T-cell (primary cell): ENCODE data around the gene FZD10. TPM values are rescaled to one million over a fixed set of nuclear protein-coding genes. Genes with fewer than 3 reads are reported as not detected.
A peak's percentile ranks its signal among the peaks of the same experiment; 100 is the strongest.

Source experiments
- ATAC-seq, 4 experiments: fragments of 200-7000 bp in 3 of 4; fragments of 150-1000 bp in 1 of 4; cut with Tn5 transposase; replicated peaks in 1 of 4; 1 replicate in 3 of 4; 2 replicates in 1 of 4; pipeline ENCODE4 v1.10.0; 2021; ENCODE audit warnings: moderate library complexity in 3 of 4, mild to moderate bottlenecking in 2 of 4, moderate number of reproducible peaks in 1 of 4
- CTCF ChIA-PET, 2 donors: fragments of 300-600 bp; sonication (Branson Sonifier 250); formaldehyde crosslinking; loops; one replicate each; lab custom pipeline; 2022; ENCODE audit warnings: antibody characterized with exemption in 2 of 2; lab: Charles Lee
- POLR2A ChIA-PET, 2 donors: fragments of 300-600 bp; sonication (Branson Sonifier 250); formaldehyde crosslinking; loops; one replicate each; lab custom pipeline; 2022; ENCODE audit warnings: antibody characterized with exemption in 2 of 2; lab: Charles Lee
- DNase-seq, 35 experiments: peaks; one replicate each; pipeline versions ENCODE4 v3.0.0 to v3.0.0-alpha.2; 2013 to 2023
- H3K27ac ChIP-seq: one replicate; pipeline ENCODE4 v1.5.1; 2013; ENCODE audit warnings: low read length
- H3K27me3 ChIP-seq, 2 experiments: replicated peaks in 1 of 2; 1 replicate in 1 of 2; 2 replicates in 1 of 2; pipeline versions ENCODE4 v1.6.1 to v1.7.0; 2013; ENCODE audit warnings: low read length in 1 of 2, mixed read lengths in 1 of 2; ENCODE audit not compliant: control insufficient read depth in 2 of 2, insufficient read depth in 2 of 2; ENCODE audit errors: extremely low read depth in 1 of 2
- H3K36me3 ChIP-seq, 2 donors: 1 replicate in 1 of 2; 2 replicates in 1 of 2; pipeline versions ENCODE4 v1.6.1 to v1.7.0; 2013; ENCODE audit warnings: low read length in 1 of 2; ENCODE audit not compliant: control insufficient read depth in 2 of 2, insufficient read depth in 1 of 2; ENCODE audit errors: extremely low read depth in 1 of 2
- H3K4me1 ChIP-seq, 2 experiments: 1 replicate in 1 of 2; 2 replicates in 1 of 2; pipeline versions ENCODE4 v1.6.1 to v1.7.0; 2013; ENCODE audit warnings: low read length in 2 of 2, mixed read lengths in 1 of 2; ENCODE audit not compliant: insufficient read depth in 2 of 2, control insufficient read depth in 1 of 2; ENCODE audit errors: extremely low read depth in 1 of 2
- H3K4me3 ChIP-seq, 2 donors: 1 replicate in 1 of 2; 2 replicates in 1 of 2; pipeline versions ENCODE4 v1.5.1 to v1.7.0; 2013; ENCODE audit warnings: mild to moderate bottlenecking in 2 of 2, low read length in 1 of 2, moderate library complexity in 1 of 2; ENCODE audit not compliant: control insufficient read depth in 1 of 2; ENCODE audit errors: extremely low read depth in 1 of 2
- H3K9me3 ChIP-seq: 2 replicates; pipeline ENCODE4 v1.7.0; 2013
- H3K27ac Mint-ChIP-seq, 2 donors: one replicate each; pipeline ENCODE4 v1.8.0; 2020 to 2021; ENCODE audit warnings: mild to moderate bottlenecking in 2 of 2, mixed read lengths in 2 of 2
- H3K27me3 Mint-ChIP-seq, 2 donors: one replicate each; pipeline ENCODE4 v1.8.0; 2021 to 2022; ENCODE audit warnings: mixed read lengths in 2 of 2
- H3K36me3 Mint-ChIP-seq: one replicate; pipeline ENCODE4 v1.8.0; 2021; ENCODE audit warnings: mixed read lengths
- H3K4me1 Mint-ChIP-seq, 3 donors: one replicate each; pipeline ENCODE4 v1.8.0; 2020 to 2022; ENCODE audit warnings: mixed read lengths in 3 of 3, mild to moderate bottlenecking in 1 of 3
- H3K4me3 Mint-ChIP-seq, 3 donors: one replicate each; pipeline ENCODE4 v1.8.0; 2020 to 2022; ENCODE audit warnings: mild to moderate bottlenecking in 3 of 3, mixed read lengths in 3 of 3, moderate library complexity in 3 of 3
- H3K9me3 Mint-ChIP-seq, 3 donors: one replicate each; pipeline ENCODE4 v1.8.0; 2020 to 2022; ENCODE audit warnings: mixed read lengths in 3 of 3
- WGBS: methylation state at CpG from one replicate; pipeline ENCODE4 v1.1.5; 2013; ENCODE audit warnings: missing lambda C conversion rate; ENCODE audit not compliant: insufficient coverage; 5-methylcytosine and 5-hydroxymethylcytosine counted together
- total RNA-seq, 35 experiments: library from RNA in 6 of 35; stranded (reverse) in 6 of 35; fragments of 120-200 nt in 1 of 35; gene quantifications; one replicate each; pipeline versions ENCODE4 v1.2.1 to v1.2.4 and lab custom pipeline; 2013 to 2026

FZD10 gene
- total RNA-seq, 5 donors from 2014 or later (not counting 1 experiment from before 2014, with no cell fraction given), result not detected

DNA sequence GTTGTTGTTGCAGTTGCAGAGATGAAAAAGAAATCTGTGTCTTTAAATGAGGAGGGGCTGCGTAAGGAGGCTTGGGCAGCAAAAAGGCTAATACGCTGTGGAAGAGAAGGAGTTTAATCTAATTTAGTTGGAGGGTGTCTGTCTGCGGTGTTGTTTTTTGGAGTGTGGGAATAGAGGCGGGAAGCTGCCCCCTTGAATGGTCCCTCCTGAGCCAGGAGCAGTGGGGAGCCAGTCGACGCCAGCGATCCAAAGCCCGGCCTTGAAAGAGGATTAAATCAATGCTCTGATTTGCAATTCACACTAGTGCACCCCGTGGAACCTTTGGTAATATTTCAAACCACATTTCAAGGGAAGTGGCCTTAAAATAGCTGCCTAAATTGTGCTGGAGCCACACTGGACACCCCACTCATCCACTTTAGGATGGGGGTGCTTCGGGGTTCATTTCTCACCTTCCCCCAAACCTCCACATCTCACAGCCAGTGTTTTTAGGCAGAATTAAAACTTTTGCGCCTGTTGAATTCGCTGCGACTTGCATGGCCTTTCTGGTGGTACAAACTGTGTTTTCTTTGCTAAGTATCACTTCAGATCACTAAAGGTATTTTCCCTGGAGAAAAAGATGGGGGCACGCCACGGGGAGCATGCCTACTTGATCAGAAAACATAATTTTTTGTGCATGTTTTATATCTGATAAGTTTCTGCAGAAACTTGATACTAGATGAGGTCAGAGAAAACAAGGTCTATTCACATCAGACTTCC lies 4.1 kb upstream of the FZD10 start:
- WGBS, result 29% methylated on average over 7 of the region's 15 CpGs
- Histone ChIP-seq H3K4me1 (peaks cover 0 to 15% of the 10 kb centered on the region in 2 experiments), H3K27me3 (peaks cover 10 to 51% of the 10 kb centered on the region in 2 experiments), H3K9me3 (no peaks in the 10 kb centered on the region), H3K4me3 (no peak overlapping the region), H3K27ac (no peak overlapping the region), H3K36me3 (no peaks in the 10 kb centered on the region)
- Mint-ChIP-seq H3K9me3 (no peaks in the 10 kb centered on the region), H3K27me3 (peaks cover 34 to 42% of the 10 kb centered on the region in 2 donors), H3K27ac (no peak overlapping the region), H3K4me1 (peaks cover 0 to 2% (median 2%) of the 10 kb centered on the region in 3 donors), H3K36me3 (no peaks in the 10 kb centered on the region), H3K4me3 (no peak overlapping the region)
- no peak for DNase-seq
- CTCF ChIA-PET, result no interaction called here
- ATAC-seq, result no peak
- POLR2A ChIA-PET, result no interaction called here

DNA sequence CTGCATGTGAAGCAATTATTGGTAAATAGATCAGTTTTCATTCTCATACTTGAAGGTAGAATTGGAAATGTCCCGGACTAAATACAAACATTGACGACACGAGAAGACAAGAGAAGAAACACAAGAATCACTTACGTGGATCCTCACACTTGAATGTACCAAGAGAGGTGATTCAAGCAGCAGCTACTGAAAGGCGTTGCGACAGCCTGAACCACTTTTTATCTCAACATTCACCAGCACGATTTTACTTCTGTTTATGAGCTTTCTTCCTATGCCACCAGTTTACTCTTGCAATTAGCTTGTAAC lies 3.6 kb upstream of the FZD10 start:
- H3K4me3 Mint-ChIP-seq, result no peak overlapping the region
- Histone ChIP-seq H3K9me3 (no peaks in the 10 kb centered on the region), H3K4me1 (peaks cover 0 to 15% of the 10 kb centered on the region in 2 experiments), H3K4me3 (no peak overlapping the region), H3K27me3 (peaks cover 10 to 55% of the 10 kb centered on the region in 2 experiments), H3K36me3 (no peaks in the 10 kb centered on the region), H3K27ac (no peak overlapping the region)
- H3K27ac Mint-ChIP-seq, result no peak overlapping the region
- no peaks in the 10 kb centered on the region for H3K36me3 Mint-ChIP-seq
- ChIA-PET POLR2A (no interaction called here), CTCF (no interaction called here)
- H3K9me3 Mint-ChIP-seq, result no peaks in the 10 kb centered on the region
- no peak for DNase-seq
- peaks cover 0 to 4% (median 4%) of the 10 kb centered on the region in 3 donors for H3K4me1 Mint-ChIP-seq
- peaks cover 38 to 44% of the 10 kb centered on the region in 2 donors for H3K27me3 Mint-ChIP-seq
- 8% methylated on average over 4 of the region's 7 CpGs for WGBS
- no peak for ATAC-seq

DNA sequence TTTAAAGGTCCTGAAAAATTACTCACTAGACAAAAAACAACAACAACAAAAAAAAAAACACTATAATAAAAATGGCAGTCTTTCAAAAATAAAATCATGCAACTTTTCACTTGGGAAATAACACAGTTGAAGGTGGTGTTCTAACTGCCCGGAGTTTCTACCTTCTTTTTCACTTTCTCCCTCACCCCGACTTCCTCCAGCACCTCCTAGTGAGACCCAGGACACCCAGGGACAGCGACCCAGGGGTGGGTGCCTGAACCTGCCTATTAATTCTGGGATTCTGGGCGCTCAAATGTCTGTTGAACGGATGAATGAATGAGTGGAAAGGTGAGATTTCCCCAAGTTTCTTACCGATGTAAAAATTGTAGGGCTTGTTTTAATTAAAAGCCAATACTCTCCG lies 2.0 kb upstream of the FZD10 start:
- Mint-ChIP-seq H3K27me3 (peaks cover 38 to 42% of the 10 kb centered on the region in 2 donors), H3K4me1 (peaks cover 0 to 4% (median 4%) of the 10 kb centered on the region in 3 donors), H3K4me3 (no peak overlapping the region), H3K27ac (no peak overlapping the region), H3K9me3 (no peaks in the 10 kb centered on the region), H3K36me3 (no peaks in the 10 kb centered on the region)
- 0% methylated on average over 1 of the region's 7 CpGs for WGBS
- CTCF ChIA-PET, result no interaction called here
- H3K9me3 ChIP-seq, result no peaks in the 10 kb centered on the region
- POLR2A ChIA-PET, result no interaction called here
- no peak overlapping the region for H3K27ac ChIP-seq
- ATAC-seq (no peak), DNase-seq (no peak)
- peaks cover 10 to 59% of the 10 kb centered on the region in 2 experiments for H3K27me3 ChIP-seq
- H3K36me3 ChIP-seq, result no peaks in the 10 kb centered on the region
- no peak overlapping the region for H3K4me3 ChIP-seq
- H3K4me1 ChIP-seq, result peaks cover 0 to 15% of the 10 kb centered on the region in 2 experiments

- H3K27me3 ChIP-seq, result peaks cover 10 to 57% of the 10 kb centered on the region in 2 experiments
- ChIA-PET POLR2A (no interaction called here), CTCF (no interaction called here)
- Mint-ChIP-seq H3K9me3 (no peaks in the 10 kb centered on the region), H3K27ac (no peak overlapping the region), H3K4me3 (peak overlapping the region in 1 of 3 donors; percentile 47), H3K36me3 (no peaks in the 10 kb centered on the region), H3K27me3 (peaks cover 38 to 43% of the 10 kb centered on the region in 2 donors), H3K4me1 (peaks cover 0 to 4% (median 4%) of the 10 kb centered on the region in 3 donors)
- H3K9me3 ChIP-seq, result no peaks in the 10 kb centered on the region
- peak overlapping the region in 1 of 2 donors; percentile 29 for H3K4me3 ChIP-seq
- no peak overlapping the region for H3K27ac ChIP-seq
- DNase-seq (no peak), ATAC-seq (no peak)
- no peaks in the 10 kb centered on the region for H3K36me3 ChIP-seq
- WGBS, result 7% methylated on average over 38 of the region's 44 CpGs
- peaks cover 0 to 15% of the 10 kb centered on the region in 2 experiments for H3K4me1 ChIP-seq
These were observed 1.5 kb upstream of the FZD10 start for GRCh38 chr12:130160711-130161231.

- Histone ChIP-seq H3K4me3 (peak overlapping the region in 1 of 2 donors; percentile 29), H3K36me3 (no peaks in the 10 kb centered on the region), H3K9me3 (no peaks in the 10 kb centered on the region), H3K27me3 (peaks cover 10 to 53% of the 10 kb centered on the region in 2 experiments), H3K4me1 (peaks cover 0 to 15% of the 10 kb centered on the region in 2 experiments), H3K27ac (no peak overlapping the region)
- Mint-ChIP-seq H3K9me3 (no peaks in the 10 kb centered on the region), H3K36me3 (no peaks in the 10 kb centered on the region), H3K4me1 (peaks cover 0 to 4% (median 4%) of the 10 kb centered on the region in 3 donors), H3K4me3 (peak overlapping the region; percentile 24 to 49 (median 47)), H3K27ac (no peak overlapping the region), H3K27me3 (peaks cover 39 to 48% of the 10 kb centered on the region in 2 donors)
- WGBS, result 8% methylated on average over 67 of the region's 87 CpGs
- ChIA-PET POLR2A (no interaction called here), CTCF (no interaction called here)
- ATAC-seq, result no peak
- DNase-seq, result no peak
These were observed 712 bp upstream of the FZD10 start for GRCh38 chr12:130161261-130162243.
